Left ventricle myocardium inferior (tissue), 1 donor: Measurements from ENCODE around the gene UNC93A. TPM values are rescaled to one million over a fixed set of nuclear protein-coding genes. Genes with fewer than 3 reads are reported as not detected.

Experiments used
- DNase-seq: peaks from one replicate; pipeline ENCODE4 v3.0.0-alpha.2; 2020
- H3K27ac ChIP-seq: fragments of 200-600 bp; replicated peaks from 2 replicates; pipeline ENCODE4 v1.8.0; 2021
- H3K27me3 ChIP-seq: fragments of 200-600 bp; 2 replicates; pipeline ENCODE4 v1.8.0; 2021; ENCODE audit warnings: low read depth
- H3K36me3 ChIP-seq: fragments of 200-600 bp; 2 replicates; pipeline ENCODE4 v1.8.0; 2021
- H3K4me1 ChIP-seq: fragments of 200-600 bp; 2 replicates; pipeline ENCODE4 v1.8.0; 2021
- H3K4me3 ChIP-seq: fragments of 200-600 bp; 2 replicates; pipeline ENCODE4 v1.8.0; 2021; ENCODE audit warnings: mild to moderate bottlenecking, moderate library complexity
- H3K9me3 ChIP-seq: fragments of 200-600 bp; replicated peaks from 2 replicates; pipeline ENCODE4 v1.8.0; 2021
- intact Hi-C: fragments of 100-400 bp; cut with micrococcal nuclease; formaldehyde crosslinking; loops from one replicate; pipeline ENCODE4 v1.11.0; 2022
- total RNA-seq: library from RNA; stranded (reverse); fragmentation: NEBNext Ultra II Directional; extraction: Animal tissue kit (Norgen Biotek cat#: 25700); gene quantifications from one replicate; pipeline ENCODE4 v1.2.1, GENCODE V29; 2021
- TF ChIP-seq, protein P1 (sequence below): fragments of 200-600 bp; IDR thresholded peaks from 2 replicates; pipeline ENCODE4 v1.8.0; 2021; ENCODE audit warnings: antibody characterized with exemption, mild to moderate bottlenecking, borderline replicate concordance
- donor health status: DM: no; HTN: yes; CAD: no; lungs with severe emphysema.

The UNC93A gene
- total RNA-seq, 1 donor from 2014 or later = not detected

DNA sequence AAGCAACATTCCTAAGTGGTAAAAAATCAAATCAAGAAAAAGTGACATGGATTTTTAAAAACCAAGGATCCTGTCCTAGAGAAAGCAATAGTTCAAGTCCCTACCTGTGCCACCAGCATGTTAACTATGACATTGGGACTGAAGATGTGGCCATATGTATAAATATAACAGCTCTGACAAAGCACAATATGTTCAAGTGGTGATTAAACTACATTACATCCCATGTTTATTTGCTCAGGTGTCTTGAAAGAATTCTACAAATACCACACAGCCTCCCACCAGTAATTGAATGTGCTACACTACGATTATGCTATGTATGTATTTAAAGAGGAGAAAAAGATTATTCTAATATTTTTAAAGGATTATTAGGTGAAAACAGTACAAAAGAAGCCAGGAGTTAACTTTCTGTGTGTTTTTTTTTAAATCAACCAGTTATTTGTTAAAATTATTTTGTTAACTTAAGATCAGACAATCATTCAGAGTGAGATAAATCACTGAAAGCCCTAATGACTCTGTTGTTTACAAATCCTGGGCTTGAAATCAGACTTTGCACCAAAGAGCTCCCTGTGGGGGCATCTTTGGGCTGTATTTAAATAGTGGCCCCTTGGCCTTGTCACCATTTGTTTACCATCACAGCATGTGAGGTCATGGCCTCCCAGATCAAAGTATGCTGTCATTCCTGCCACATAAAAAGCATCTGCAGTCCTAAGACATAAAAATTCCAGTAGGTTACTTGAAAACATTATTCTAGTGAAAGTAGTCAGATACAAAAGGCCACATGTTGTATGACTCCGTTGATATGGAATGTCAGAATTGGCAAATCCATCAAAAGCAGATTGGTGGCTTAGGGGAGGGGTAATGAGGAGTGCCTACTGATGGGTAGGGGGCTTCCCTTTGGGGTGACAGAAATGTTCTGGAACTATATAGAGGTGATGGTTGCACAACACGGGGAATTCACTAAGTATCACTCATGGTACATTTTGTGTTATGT lies 50.8 kb downstream of the UNC93A start:
- DNase-seq = no peak
- intact Hi-C loops = no loop called here

DNA sequence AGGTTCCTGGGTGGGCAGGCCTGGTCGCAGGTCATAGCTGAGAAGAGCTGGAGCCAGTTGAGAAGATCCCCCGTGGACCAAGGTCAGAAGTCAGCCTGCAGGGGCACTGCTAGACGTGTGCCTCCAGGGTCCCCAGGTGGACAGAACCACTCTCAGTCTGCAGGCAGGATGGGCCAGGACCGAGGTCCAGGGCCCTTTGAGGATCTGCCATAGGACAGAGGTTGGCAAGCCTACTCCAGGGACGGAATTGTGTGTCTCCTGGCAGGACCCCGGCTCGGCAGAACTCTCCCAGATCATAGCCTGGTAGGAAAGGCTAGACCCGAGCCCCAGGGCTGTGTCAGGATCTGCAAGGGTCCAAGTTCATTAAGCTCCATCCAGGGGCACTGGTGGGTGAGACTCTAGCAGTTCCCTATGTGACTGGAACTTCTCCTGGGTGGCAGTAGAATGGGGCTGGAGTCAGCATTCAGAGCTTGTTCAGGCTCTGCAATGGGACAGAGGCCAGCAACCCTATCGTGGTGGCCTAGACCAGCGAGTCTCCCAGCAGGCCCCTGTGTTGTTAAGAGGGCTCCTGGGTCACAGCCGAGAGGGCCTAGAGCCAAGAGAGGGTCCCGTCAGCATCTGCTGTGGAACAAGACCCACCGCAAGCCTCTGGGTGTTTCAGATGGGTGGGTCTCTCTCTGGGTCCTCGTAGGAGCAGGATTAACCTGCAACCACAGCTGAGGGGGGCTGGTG lies 51.9 kb downstream of the UNC93A start:
- Histone ChIP-seq H3K9me3 (no peaks in the 10 kb centered on the region), H3K36me3 (no peaks in the 10 kb centered on the region), H3K4me3 (no peak overlapping the region), H3K27me3 (peaks cover 30% of the 10 kb centered on the region), H3K27ac (no peak overlapping the region), H3K4me1 (no peaks in the 10 kb centered on the region)
- TF ChIP-seq, protein P1, sequence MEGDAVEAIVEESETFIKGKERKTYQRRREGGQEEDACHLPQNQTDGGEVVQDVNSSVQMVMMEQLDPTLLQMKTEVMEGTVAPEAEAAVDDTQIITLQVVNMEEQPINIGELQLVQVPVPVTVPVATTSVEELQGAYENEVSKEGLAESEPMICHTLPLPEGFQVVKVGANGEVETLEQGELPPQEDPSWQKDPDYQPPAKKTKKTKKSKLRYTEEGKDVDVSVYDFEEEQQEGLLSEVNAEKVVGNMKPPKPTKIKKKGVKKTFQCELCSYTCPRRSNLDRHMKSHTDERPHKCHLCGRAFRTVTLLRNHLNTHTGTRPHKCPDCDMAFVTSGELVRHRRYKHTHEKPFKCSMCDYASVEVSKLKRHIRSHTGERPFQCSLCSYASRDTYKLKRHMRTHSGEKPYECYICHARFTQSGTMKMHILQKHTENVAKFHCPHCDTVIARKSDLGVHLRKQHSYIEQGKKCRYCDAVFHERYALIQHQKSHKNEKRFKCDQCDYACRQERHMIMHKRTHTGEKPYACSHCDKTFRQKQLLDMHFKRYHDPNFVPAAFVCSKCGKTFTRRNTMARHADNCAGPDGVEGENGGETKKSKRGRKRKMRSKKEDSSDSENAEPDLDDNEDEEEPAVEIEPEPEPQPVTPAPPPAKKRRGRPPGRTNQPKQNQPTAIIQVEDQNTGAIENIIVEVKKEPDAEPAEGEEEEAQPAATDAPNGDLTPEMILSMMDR = no peak
- DNase-seq = no peak
- intact Hi-C loops = no loop called here

More for the DNA sequence above, 50.8 kb downstream of the UNC93A start:
- H3K36me3 ChIP-seq = no peaks in the 10 kb centered on the region
- TF ChIP-seq, protein P1 = no peak
- no peak overlapping the region for H3K4me3 ChIP-seq
- no peaks in the 10 kb centered on the region for H3K9me3 ChIP-seq
- no peaks in the 10 kb centered on the region for H3K4me1 ChIP-seq
- H3K27ac ChIP-seq = no peak overlapping the region
- peaks cover 30% of the 10 kb centered on the region for H3K27me3 ChIP-seq

DNA sequence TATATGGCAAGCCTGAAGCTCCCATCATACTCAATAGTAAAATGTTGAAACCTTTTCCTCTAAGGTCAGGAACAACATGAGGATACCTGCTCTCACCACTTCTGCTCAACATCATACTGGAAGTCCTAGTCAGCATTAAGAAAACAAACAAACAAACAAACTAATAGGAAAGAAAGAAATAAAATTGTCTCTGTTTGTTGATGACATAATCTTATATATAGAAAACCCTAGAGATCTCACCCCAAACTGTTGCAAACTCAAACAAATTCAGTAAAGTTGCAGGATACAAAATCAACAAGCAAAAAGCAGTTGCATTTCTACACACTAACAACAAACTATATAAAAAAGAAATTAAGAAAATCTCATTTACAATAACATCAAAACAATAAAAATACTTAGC lies 54.2 kb downstream of the UNC93A start:
- no peak for DNase-seq
- Histone ChIP-seq H3K27me3 (peaks cover 48% of the 10 kb centered on the region), H3K9me3 (no peaks in the 10 kb centered on the region), H3K4me3 (no peak overlapping the region), H3K4me1 (peaks cover 7% of the 10 kb centered on the region), H3K36me3 (no peaks in the 10 kb centered on the region), H3K27ac (no peak overlapping the region)
- TF ChIP-seq, protein P1 = no peak
- intact Hi-C loops = no loop called here

DNA sequence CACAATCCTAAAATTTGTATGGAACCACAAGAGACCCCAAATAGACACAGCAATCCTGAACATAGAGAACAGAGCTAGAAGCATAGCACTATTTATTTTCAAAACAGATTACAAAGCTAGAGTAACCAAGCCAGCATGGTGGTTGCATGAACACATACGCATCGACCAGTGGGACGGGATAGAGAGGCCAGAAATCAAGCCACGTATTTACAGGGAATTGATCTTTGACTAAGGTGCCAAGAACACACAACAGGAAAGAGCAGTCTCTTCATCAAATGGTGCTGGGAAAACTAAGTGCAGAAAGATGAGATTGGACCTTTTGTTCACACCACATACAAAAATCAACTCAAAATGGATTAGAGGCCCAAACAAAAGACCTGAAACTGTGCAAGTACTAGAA lies 54.8 kb downstream of the UNC93A start:
- intact Hi-C loops = no loop called here
- H3K27me3 ChIP-seq = peaks cover 50% of the 10 kb centered on the region
- no peaks in the 10 kb centered on the region for H3K9me3 ChIP-seq
- no peaks in the 10 kb centered on the region for H3K36me3 ChIP-seq
- H3K27ac ChIP-seq = no peak overlapping the region
- H3K4me1 ChIP-seq = peaks cover 13% of the 10 kb centered on the region
- TF ChIP-seq, protein P1 = no peak
- no peak for DNase-seq
- H3K4me3 ChIP-seq = no peak overlapping the region

DNA sequence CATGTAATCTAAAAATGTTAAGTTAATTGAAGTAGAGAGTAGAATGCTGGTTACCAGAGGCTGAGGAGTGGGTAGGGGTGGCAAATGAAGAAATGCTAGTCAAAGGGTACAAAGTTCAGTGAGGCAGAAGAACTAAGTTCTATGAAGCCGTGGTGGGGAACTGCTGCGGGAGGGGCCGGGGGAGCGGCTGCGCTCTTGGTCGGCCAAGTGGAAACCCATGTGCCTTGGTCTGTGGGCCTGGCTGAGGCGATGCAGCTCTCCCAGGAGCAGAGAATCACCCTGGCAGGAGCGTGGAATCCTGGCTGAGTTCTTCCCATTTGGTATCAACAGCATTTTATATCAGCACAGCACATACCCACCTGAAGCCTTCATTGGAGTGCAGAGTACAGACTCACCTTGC lies 56.1 kb downstream of the UNC93A start:
- no peaks in the 10 kb centered on the region for H3K36me3 ChIP-seq
- TF ChIP-seq, protein P1 = no peak
- H3K9me3 ChIP-seq = no peaks in the 10 kb centered on the region
- H3K4me3 ChIP-seq = no peak overlapping the region
- H3K4me1 ChIP-seq = peaks cover 22% of the 10 kb centered on the region
- intact Hi-C loops = no loop called here
- H3K27ac ChIP-seq = no peak overlapping the region
- H3K27me3 ChIP-seq = peaks cover 53% of the 10 kb centered on the region
- DNase-seq = no peak
